PC-9 (cell line): ENCODE results near the gene SELENOH. TPM values are rescaled to one million over a fixed set of nuclear protein-coding genes. Genes with fewer than 3 reads are reported as not detected.

Experiments
- BruUV-seq: library from RNA; stranded (reverse); fragments of 400-500 nt; replicated peaks from 2 replicates; lab custom pipeline; 2021; lab: Mats Ljungman, UMichigan
- CTCF ChIA-PET: fragments of 300-600 bp; sonication (Branson Sonifier 250); formaldehyde crosslinking; loops from one replicate; lab custom pipeline; 2022; ENCODE audit warnings: antibody characterized with exemption; lab: Charles Lee
- POLR2A ChIA-PET: fragments of 300-600 bp; sonication (Branson Sonifier 250); formaldehyde crosslinking; loops from one replicate; lab custom pipeline; 2022; ENCODE audit warnings: antibody characterized with exemption; ENCODE audit not compliant: unreplicated experiment; lab: Charles Lee
- DNase-seq, 2 experiments: peaks; one replicate each; pipeline versions ENCODE4 v3.0.0 to v3.0.0-alpha.2; 2015 to 2022; ENCODE audit warnings: mixed read lengths in 1 of 2
- H2AFZ ChIP-seq: fragments of 200-600 bp; sonication (generic); 2 replicates; pipeline ENCODE4 v1.8.1; 2017; ENCODE audit warnings: antibody characterized with exemption
- H3F3A ChIP-seq: fragments of 200-600 bp; sonication (generic); 2 replicates; pipeline ENCODE4 v1.8.1; 2017; ENCODE audit warnings: antibody characterized with exemption, mild to moderate bottlenecking, low read depth; ENCODE audit not compliant: insufficient read depth
- H3K27ac ChIP-seq: fragments of 200-600 bp; sonication (generic); 2 replicates; pipeline ENCODE4 v1.6.1; 2016; ENCODE audit warnings: mixed run types
- H3K27me3 ChIP-seq: fragments of 200-600 bp; sonication (generic); 2 replicates; pipeline ENCODE4 v1.6.1; 2016; ENCODE audit warnings: low read depth, mixed run types; ENCODE audit not compliant: insufficient read depth
- H3K36me3 ChIP-seq: fragments of 200-600 bp; sonication (generic); 2 replicates; pipeline ENCODE4 v1.6.1; 2016; ENCODE audit warnings: low read depth, mixed run types
- H3K4me1 ChIP-seq: fragments of 200-600 bp; sonication (generic); replicated peaks from 2 replicates; pipeline ENCODE4 v1.6.1; 2016; ENCODE audit warnings: mixed run types; ENCODE audit not compliant: insufficient read depth
- H3K4me2 ChIP-seq: fragments of 200-600 bp; sonication (generic); 2 replicates; pipeline ENCODE4 v1.6.1; 2017; ENCODE audit warnings: mixed run types
- H3K4me3 ChIP-seq: fragments of 200-600 bp; sonication (generic); 2 replicates; pipeline ENCODE4 v1.6.1; 2016; ENCODE audit warnings: mixed run types
- H3K79me2 ChIP-seq: fragments of 200-600 bp; sonication (generic); 2 replicates; pipeline ENCODE4 v1.6.1; 2017; ENCODE audit warnings: low read depth, mixed run types
- H3K9me2 ChIP-seq: fragments of 200-600 bp; sonication (generic); 2 replicates; pipeline ENCODE4 v1.8.1; 2017; ENCODE audit warnings: mild to moderate bottlenecking; ENCODE audit not compliant: insufficient read depth
- H3K9me3 ChIP-seq: fragments of 200-600 bp; sonication (generic); 2 replicates; pipeline ENCODE4 v1.8.1; 2016; ENCODE audit warnings: low read depth; ENCODE audit not compliant: insufficient read depth
- H4K20me1 ChIP-seq: fragments of 200-600 bp; sonication (generic); 2 replicates; pipeline ENCODE4 v1.8.1; 2017; ENCODE audit not compliant: insufficient read depth
- CTCF ChIP-seq: fragments of 200-600 bp; sonication (generic); conservative IDR thresholded peaks from 2 replicates; pipeline ENCODE4 v1.6.1; 2017; ENCODE audit warnings: mixed run types, antibody characterized with exemption, mild to moderate bottlenecking, moderate library complexity
- EZH2 ChIP-seq: fragments of 200-600 bp; sonication (generic); IDR thresholded peaks from 2 replicates; pipeline ENCODE4 v1.8.0; 2017; ENCODE audit warnings: antibody characterized with exemption, low read depth
- intact Hi-C: fragments of 100-400 bp; cut with micrococcal nuclease; formaldehyde crosslinking; loops from one replicate; pipeline ENCODE4 v1.10.0; 2022; ENCODE audit not compliant: unreplicated experiment
- total RNA-seq: library from RNA; stranded (reverse); gene quantifications from 2 replicates; pipeline ENCODE4 v1.2.3, GENCODE V29; 2021

The SELENOH gene
- total RNA-seq, 1 experiment from 2014 or later, result 211 TPM

- Histone ChIP-seq H3K27ac (peak overlapping the region; percentile 49), H3K27me3 (no peaks in the 10 kb centered on the region), H3F3A (peaks cover 22% of the 10 kb centered on the region), H3K79me2 (peaks cover 98% of the 10 kb centered on the region), H3K4me1 (peaks cover 54% of the 10 kb centered on the region), H3K4me2 (peak overlapping the region; percentile 26; the same call in 1 of the 2 replicates), H3K36me3 (peaks cover 68% of the 10 kb centered on the region), H2AFZ (no peak overlapping the region), H4K20me1 (peaks cover 3% of the 10 kb centered on the region; the same call in 1 of the 2 replicates), H3K4me3 (no peak overlapping the region), H3K9me2 (no peaks in the 10 kb centered on the region), H3K9me3 (no peaks in the 10 kb centered on the region)
- intact Hi-C loops, result no loop called here
- BruUV-seq, result no TSS peak
- peak in 1 of 2 experiments; percentile 36 for DNase-seq
- CTCF ChIA-PET, result interaction anchor here (1.0 kb wide), 1 partner anchor 27 kb away, joined by 3 read pairs; no protein-coding TSS in a partner anchor
- TF ChIP-seq CTCF, result no peak
- TF ChIP-seq EZH2, result no peak
- POLR2A ChIA-PET, result interaction anchor here (0.6 kb wide), 2 partner anchors 51 to 130 kb away, joined by 4 to 5 read pairs; partner anchors contain the start of gene SELENOH
Observed at GRCh38 chr11:57792060-57792541, 50.8 kb downstream of the SELENOH start.

DNA sequence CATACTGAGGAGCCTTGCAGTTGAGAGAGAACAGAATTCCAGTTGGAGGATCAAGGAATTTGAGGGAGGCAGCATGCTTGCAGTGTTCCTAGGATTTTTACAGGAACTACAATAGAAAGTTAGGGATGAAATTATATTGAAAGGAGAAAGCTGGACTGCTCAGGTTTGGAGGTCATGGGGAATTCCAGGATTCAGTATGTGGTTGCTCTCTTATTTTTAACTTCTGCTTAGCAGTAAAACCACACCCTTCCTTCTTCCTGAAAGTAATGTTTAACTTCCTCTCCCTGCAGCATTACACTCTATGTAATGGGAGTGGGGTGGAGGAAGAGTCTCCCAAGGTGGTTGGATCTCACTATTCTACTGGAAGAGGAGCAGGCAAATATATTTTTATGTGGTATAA is 51.6 kb downstream of the SELENOH start:
- Histone ChIP-seq H3K9me3 (no peaks in the 10 kb centered on the region), H3K9me2 (no peaks in the 10 kb centered on the region), H3F3A (peaks cover 30% of the 10 kb centered on the region), H3K4me1 (peaks cover 51% of the 10 kb centered on the region), H3K27ac (peak overlapping the region; percentile 49), H3K27me3 (no peaks in the 10 kb centered on the region), H3K36me3 (peaks cover 63% of the 10 kb centered on the region), H4K20me1 (peaks cover 2% of the 10 kb centered on the region; the same call in 1 of the 2 replicates), H2AFZ (no peak overlapping the region), H3K79me2 (peaks cover 94% of the 10 kb centered on the region), H3K4me2 (peak overlapping the region; percentile 26), H3K4me3 (no peak overlapping the region)
- BruUV-seq, result no TSS peak
- no peak for DNase-seq
- POLR2A ChIA-PET, result interaction anchor here (0.6 to 0.7 kb wide), 3 partner anchors 11 to 131 kb away, joined by 4 to 17 read pairs (median 5); partner anchors contain the start of gene SELENOH
- intact Hi-C loops, result no loop called here
- TF ChIP-seq CTCF, result no peak
- no peak for TF ChIP-seq EZH2
- CTCF ChIA-PET, result no interaction called here

Other genes starting within 250 kb of the SELENOH start
- 3.2 and 4.0 TPM in 2 replicates for gene SLC43A1, start 225.8 kb upstream of the SELENOH start, total RNA-seq
- 90.2 and 94.7 TPM in 2 replicates for gene TIMM10, start 210.7 kb upstream of the SELENOH start, total RNA-seq
- gene SMTNL1, start 203.9 kb upstream of the SELENOH start, total RNA-seq, result not detected in 2 replicates
- 121 and 122 TPM in 2 replicates for gene UBE2L6, start 173.8 kb upstream of the SELENOH start, total RNA-seq
- gene SERPING1, start 143.8 kb upstream of the SELENOH start, total RNA-seq, result 3.1 TPM in 2 replicates
- gene YPEL4, start 91.6 kb upstream of the SELENOH start, total RNA-seq, result 0.48 and 0.98 TPM in 2 replicates
- 23.4 and 24.2 TPM in 2 replicates for gene CLP1, start 83.7 kb upstream of the SELENOH start, total RNA-seq
- 94.2 and 101 TPM in 2 replicates for gene ZDHHC5, start 73.4 kb upstream of the SELENOH start, total RNA-seq
- 25.3 and 26.9 TPM in 2 replicates for gene MED19, start 29.3 kb upstream of the SELENOH start, total RNA-seq
- gene TMX2, start 28.9 kb upstream of the SELENOH start, total RNA-seq, result 124 and 138 TPM in 2 replicates
- gene BTBD18, start 10.3 kb downstream of the SELENOH start, total RNA-seq, result not detected in 2 replicates
- 340 and 413 TPM in 2 replicates for gene CTNND1, start 20.3 kb downstream of the SELENOH start, total RNA-seq